Measurements from ENCODE around the gene KRT3. TPM values are rescaled to one million over a fixed set of nuclear protein-coding genes. Genes with fewer than 3 reads are reported as not detected.

Gene KRT3
- total RNA-seq, 6 experiments from 2014 or later: not detected

- Histone ChIP-seq H3K27me3 (no peaks in the 10 kb centered on the region), H3K4me3 (no peak overlapping the region), H3K4me1 (no peaks in the 10 kb centered on the region), H3K27ac (no peak overlapping the region), H3K9me3 (no peaks in the 10 kb centered on the region), H3K36me3 (no peaks in the 10 kb centered on the region)
- intact Hi-C loops (cut with DNase I): no loop called here
- DNase-seq: no peak
- no peak for ATAC-seq
- no peak for TF ChIP-seq POLR2A (IDR thresholded peaks at IDR 0.05)
- TF ChIP-seq CTCF (IDR thresholded peaks at IDR 0.05): no peak
- WGBS (ENCODE audit: insufficient coverage, low coverage, low lambda C conversion rate, missing lambda C conversion rate): 77% methylated on average over 4 of the region's 5 CpGs
These were observed 29.0 kb upstream of the KRT3 start for GRCh38 chr12:52824741-52825410.

DNA sequence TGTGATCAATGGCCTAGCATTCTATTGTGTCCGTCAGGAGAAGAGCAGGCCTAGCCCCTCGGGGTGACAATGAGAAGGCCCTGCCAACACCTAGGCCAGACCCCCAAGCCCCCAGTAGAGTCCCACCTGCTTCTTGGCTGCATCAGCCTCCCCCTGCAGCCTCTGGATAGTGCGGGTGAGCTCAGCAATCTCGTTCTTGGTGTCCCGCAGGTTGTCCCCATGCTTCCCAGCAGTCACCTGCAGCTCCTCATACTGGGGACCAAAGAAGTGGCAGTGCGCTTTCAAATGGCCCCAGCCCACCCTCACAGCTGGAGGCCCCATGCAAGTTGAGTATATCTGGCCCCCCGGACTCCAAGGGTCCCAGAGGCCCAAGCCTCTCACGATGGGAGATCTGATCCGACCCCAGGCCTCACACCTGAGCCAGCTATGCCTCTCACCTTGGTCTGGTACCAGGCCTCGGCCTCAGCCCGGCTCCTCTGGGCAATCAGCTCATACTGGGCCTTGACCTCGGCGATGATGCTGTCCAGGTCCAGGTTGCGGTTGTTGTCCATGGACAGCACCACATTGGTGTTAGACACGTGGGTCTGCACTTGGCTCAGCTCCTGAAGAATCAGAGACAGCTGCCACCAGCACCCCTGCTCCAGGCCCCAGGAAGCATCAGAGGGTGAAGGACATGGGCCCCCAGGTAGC lies 28.0 kb upstream of the KRT3 start:
- Histone ChIP-seq H3K27ac (no peak overlapping the region), H3K9me3 (no peaks in the 10 kb centered on the region), H3K36me3 (no peaks in the 10 kb centered on the region), H3K4me1 (no peaks in the 10 kb centered on the region), H3K4me3 (no peak overlapping the region), H3K27me3 (no peaks in the 10 kb centered on the region)
- ATAC-seq (no peak), DNase-seq (no peak)
- 85% methylated on average over 5 of the region's 15 CpGs for WGBS (ENCODE audit: insufficient coverage, low coverage, low lambda C conversion rate, missing lambda C conversion rate)
- intact Hi-C loops (cut with DNase I): no loop called here
- TF ChIP-seq CTCF (IDR thresholded peaks at IDR 0.05) (no peak), POLR2A (IDR thresholded peaks at IDR 0.05) (no peak)

- intact Hi-C loops (cut with DNase I): no loop called here
- 13% methylated on average over 4 of the region's 16 CpGs for WGBS (ENCODE audit: insufficient coverage, low coverage, low lambda C conversion rate, missing lambda C conversion rate)
- no peak for TF ChIP-seq POLR2A (IDR thresholded peaks at IDR 0.05)
- no peak for TF ChIP-seq CTCF (IDR thresholded peaks at IDR 0.05)
- DNase-seq: no peak
- H3K4me3 ChIP-seq: no peak overlapping the region
- no peak overlapping the region for H3K27ac ChIP-seq
- no peaks in the 10 kb centered on the region for H3K36me3 ChIP-seq
- H3K27me3 ChIP-seq: no peaks in the 10 kb centered on the region
- ATAC-seq: no peak
- no peaks in the 10 kb centered on the region for H3K4me1 ChIP-seq
- no peaks in the 10 kb centered on the region for H3K9me3 ChIP-seq
These were observed 27.0 kb upstream of the KRT3 start for GRCh38 chr12:52822771-52823510.

DNA sequence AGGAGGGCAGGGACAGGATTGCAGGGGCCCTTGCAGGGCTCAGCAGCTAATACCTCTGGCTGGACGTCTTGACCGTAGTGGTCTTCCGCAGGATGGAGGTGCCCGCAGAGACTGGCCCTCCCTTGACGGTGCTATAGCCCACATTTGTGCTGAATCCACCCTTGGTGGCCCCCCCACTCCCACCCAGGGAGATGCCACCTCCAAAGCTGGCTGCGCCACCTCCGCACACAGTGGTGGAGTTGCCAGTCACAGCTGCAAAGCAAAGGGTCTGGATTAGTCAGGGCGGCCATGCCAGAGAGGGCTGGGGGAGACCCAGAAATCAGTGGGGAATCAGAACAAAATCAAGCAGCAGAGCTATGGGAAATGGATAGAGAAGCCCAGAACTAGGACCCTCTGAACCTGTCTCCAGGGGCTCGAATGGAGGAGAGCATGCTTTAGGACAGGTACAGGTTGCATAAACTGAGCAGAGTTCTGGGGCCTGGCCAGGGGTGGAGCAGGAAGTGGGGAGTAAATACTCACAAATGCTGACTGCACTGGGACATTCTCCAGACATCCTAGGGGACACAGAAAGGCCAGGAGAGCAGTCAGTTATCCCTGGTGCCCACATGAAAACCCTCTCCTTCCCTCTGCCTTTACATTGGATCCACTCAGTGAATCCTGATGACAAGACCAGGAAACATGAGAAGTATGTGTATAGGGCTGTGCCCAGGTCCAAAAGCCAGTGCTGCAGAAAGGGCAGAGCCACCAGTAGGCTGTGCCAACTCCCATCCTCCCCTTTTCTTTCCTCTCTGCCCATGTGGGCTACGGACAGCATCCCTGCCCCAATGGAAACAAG lies 26.1 kb upstream of the KRT3 start:
- intact Hi-C loops (cut with DNase I): no loop called here
- Histone ChIP-seq H3K9me3 (no peaks in the 10 kb centered on the region), H3K27ac (no peak overlapping the region), H3K36me3 (no peaks in the 10 kb centered on the region), H3K4me1 (no peaks in the 10 kb centered on the region), H3K4me3 (no peak overlapping the region), H3K27me3 (no peaks in the 10 kb centered on the region)
- TF ChIP-seq CTCF (IDR thresholded peaks at IDR 0.05) (no peak), POLR2A (IDR thresholded peaks at IDR 0.05) (no peak)
- 55% methylated on average over 5 of the region's 10 CpGs for WGBS (ENCODE audit: insufficient coverage, low coverage, low lambda C conversion rate, missing lambda C conversion rate)
- no peak for DNase-seq
- ATAC-seq: no peak
